GM12874 (cell line): ENCODE data around the gene KLHL7.

Experiments
- TF ChIP-seq, protein P1 (sequence below): IDR thresholded peaks from 2 replicates; pipeline ENCODE4 v1.5.1; 2011; ENCODE audit warnings: low read depth, mild to moderate bottlenecking, control low read depth, low read length, moderate library complexity; ENCODE audit not compliant: insufficient read depth

The KLHL7 gene

GRCh38 chr7:23184291-23184690, 78.7 kb downstream of the KLHL7 start:
- TF ChIP-seq, protein P1, sequence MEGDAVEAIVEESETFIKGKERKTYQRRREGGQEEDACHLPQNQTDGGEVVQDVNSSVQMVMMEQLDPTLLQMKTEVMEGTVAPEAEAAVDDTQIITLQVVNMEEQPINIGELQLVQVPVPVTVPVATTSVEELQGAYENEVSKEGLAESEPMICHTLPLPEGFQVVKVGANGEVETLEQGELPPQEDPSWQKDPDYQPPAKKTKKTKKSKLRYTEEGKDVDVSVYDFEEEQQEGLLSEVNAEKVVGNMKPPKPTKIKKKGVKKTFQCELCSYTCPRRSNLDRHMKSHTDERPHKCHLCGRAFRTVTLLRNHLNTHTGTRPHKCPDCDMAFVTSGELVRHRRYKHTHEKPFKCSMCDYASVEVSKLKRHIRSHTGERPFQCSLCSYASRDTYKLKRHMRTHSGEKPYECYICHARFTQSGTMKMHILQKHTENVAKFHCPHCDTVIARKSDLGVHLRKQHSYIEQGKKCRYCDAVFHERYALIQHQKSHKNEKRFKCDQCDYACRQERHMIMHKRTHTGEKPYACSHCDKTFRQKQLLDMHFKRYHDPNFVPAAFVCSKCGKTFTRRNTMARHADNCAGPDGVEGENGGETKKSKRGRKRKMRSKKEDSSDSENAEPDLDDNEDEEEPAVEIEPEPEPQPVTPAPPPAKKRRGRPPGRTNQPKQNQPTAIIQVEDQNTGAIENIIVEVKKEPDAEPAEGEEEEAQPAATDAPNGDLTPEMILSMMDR = no peak

- TF ChIP-seq, protein P1 = peak; percentile 26; the same call in 1 of the 2 replicates
Observed at GRCh38 chr7:23184709-23185359, 79.2 kb downstream of the KLHL7 start.

DNA sequence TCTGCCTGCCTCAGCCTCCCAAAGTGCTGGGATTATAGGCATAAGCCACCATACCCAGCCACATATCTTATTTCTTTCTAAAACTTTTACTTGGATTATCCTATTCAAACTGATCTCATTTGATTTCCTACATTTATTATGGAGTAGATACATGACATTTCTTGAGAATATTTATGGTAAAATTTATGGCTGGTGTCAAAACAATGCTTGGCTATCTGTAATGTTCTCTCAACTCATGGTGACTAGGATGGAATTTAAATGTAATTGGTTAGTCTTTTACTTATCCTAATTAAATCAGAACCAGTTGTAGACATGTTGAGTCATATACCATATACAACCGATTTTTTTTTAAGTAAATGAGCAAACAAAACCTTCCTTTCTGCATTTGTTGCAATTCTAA, 80.4 kb downstream of the KLHL7 start:
- TF ChIP-seq, protein P1 = no peak

- TF ChIP-seq, protein P1 = no peak
Observed at GRCh38 chr7:23191022-23191421, 85.4 kb downstream of the KLHL7 start.

GRCh38 chr7:23196306-23196705, 90.7 kb downstream of the KLHL7 start:
- TF ChIP-seq, protein P1 = no peak

GRCh38 chr7:23200331-23200730, 94.7 kb downstream of the KLHL7 start:
- TF ChIP-seq, protein P1 = no peak

DNA sequence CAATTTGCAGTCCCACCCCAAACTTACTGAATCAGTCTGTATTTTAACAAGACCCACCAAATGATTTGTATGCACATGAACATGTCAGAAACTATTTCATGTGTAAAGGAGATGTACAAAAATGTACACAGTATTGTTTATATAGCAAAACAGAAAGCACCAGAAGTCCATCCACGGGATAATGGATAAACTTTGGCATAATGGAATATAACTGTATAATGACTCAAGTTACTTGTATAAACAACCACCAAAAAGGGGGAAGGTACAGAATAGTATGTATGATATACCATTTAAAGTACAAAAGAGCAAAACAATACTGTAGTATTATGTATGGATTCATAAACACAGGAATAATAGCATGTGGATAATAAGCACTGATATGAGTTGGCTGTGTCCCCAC, 98.7 kb downstream of the KLHL7 start:
- TF ChIP-seq, protein P1 = no peak
